ENCODE results near the gene COL28A1.

Gene COL28A1

DNA sequence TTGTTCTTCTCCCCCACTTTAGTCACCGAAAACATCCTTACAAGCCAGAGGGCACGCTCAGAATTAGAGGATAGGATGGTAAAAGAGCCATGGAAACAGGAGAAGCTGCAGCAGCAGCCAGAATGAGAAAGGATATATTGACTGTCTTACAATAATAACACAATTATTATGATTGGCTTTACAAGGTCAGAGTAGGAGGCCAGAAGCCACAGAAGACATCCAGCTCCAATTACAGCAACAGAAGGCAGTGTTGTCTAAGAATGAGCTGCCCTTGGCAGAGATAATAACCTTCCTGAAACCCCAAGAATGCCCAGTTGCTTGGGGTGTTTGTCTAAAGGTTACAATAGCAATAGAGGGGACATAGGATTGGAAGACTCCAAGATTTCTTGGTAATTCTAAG is 184.5 kb downstream of the COL28A1 start:
- Histone ChIP-seq H3K27me3 (ENCODE audit: control insufficient read depth, insufficient read depth, low read length) (no peaks in the 10 kb centered on the region), H3K4me2 (ENCODE audit: low read length) (peak overlapping the region; percentile 14), H3K9me3 (replicated peaks; ENCODE audit: low read length) (no peaks in the 10 kb centered on the region), H3K4me1 (ENCODE audit: control insufficient read depth, insufficient read depth, low read length) (peaks cover 14% of the 10 kb centered on the region), H3K36me3 (ENCODE audit: insufficient read depth, low read length) (no peaks in the 10 kb centered on the region), H3K9ac (ENCODE audit: low read depth, low read length) (no peak overlapping the region), H3K4me3 (ENCODE audit: low read length) (no peak overlapping the region)

DNA sequence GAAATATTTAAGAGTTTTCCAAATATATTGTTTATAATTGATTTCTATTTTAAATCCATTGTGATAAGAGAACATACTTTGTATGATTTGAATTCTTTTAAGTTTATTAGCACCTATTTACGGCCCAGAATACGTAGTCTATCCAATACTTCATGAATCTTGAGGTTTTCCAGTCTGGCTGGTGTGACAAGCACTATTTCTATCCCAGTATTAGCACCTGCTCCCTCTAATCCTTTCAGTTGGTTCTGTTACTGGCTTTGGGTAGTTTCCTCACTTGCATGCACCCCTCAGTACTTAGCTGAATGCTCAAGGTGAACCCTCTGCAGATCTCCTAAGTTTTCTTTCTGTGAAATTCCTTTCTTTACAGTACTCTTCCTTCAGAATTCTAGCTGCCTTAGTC is 186.5 kb downstream of the COL28A1 start:
- no peaks in the 10 kb centered on the region for H3K27me3 ChIP-seq (ENCODE audit: control insufficient read depth, insufficient read depth, low read length)
- peaks cover 14% of the 10 kb centered on the region for H3K4me1 ChIP-seq (ENCODE audit: control insufficient read depth, insufficient read depth, low read length)
- H3K9me3 ChIP-seq (replicated peaks; ENCODE audit: low read length) = no peaks in the 10 kb centered on the region
- no peak overlapping the region for H3K4me2 ChIP-seq (ENCODE audit: low read length)
- H3K4me3 ChIP-seq (ENCODE audit: low read length) = no peak overlapping the region
- no peak overlapping the region for H3K9ac ChIP-seq (ENCODE audit: low read depth, low read length)
- no peaks in the 10 kb centered on the region for H3K36me3 ChIP-seq (ENCODE audit: insufficient read depth, low read length)

DNA sequence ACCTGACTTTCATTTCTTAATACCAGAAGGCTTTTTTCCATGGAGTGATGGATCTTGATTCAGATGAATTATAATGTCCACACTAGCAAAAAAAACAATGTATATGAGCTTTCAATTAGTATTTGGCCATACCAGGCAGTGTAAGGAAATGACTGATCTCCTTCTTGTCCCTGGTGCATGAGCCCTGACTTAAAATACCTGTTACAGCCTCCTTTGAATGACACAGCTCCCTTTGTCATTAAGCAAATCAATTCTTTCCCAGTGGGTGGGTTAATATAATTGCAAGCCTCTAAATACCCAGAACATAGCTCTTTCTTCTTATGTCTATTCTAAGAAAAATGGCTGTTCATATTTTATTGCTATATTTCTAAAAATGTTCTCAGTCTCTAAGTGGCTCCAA is 188.6 kb downstream of the COL28A1 start:
- no peak overlapping the region for H3K4me3 ChIP-seq (ENCODE audit: low read length)
- no peak overlapping the region for H3K4me2 ChIP-seq (ENCODE audit: low read length)
- peaks cover 14% of the 10 kb centered on the region for H3K4me1 ChIP-seq (ENCODE audit: control insufficient read depth, insufficient read depth, low read length)
- no peak overlapping the region for H3K9ac ChIP-seq (ENCODE audit: low read depth, low read length)
- no peaks in the 10 kb centered on the region for H3K9me3 ChIP-seq (replicated peaks; ENCODE audit: low read length)
- H3K36me3 ChIP-seq (ENCODE audit: insufficient read depth, low read length) = no peaks in the 10 kb centered on the region
- no peaks in the 10 kb centered on the region for H3K27me3 ChIP-seq (ENCODE audit: control insufficient read depth, insufficient read depth, low read length)

DNA sequence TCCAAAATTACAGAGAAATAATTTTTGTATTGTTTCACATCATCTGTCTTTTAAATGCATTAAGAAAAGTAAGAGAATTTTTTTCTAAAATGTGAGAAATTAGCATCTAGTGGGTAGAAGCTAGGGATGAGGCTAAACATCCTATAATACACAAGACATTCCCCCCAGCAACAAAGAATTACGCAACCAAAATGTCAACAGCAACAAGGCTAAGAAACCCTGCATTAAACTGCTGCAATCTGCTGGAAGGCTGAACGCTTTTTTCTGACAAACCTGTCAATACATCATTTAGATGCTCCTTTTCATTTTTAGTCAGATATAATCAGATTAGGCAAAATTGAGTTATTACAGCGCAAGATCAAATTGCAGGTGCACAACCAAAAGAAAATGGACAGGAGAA is 191.1 kb downstream of the COL28A1 start:
- no peak overlapping the region for H3K4me3 ChIP-seq (ENCODE audit: low read length)
- H3K9ac ChIP-seq (ENCODE audit: low read depth, low read length) = no peak overlapping the region
- no peaks in the 10 kb centered on the region for H3K36me3 ChIP-seq (ENCODE audit: insufficient read depth, low read length)
- no peaks in the 10 kb centered on the region for H3K4me1 ChIP-seq (ENCODE audit: control insufficient read depth, insufficient read depth, low read length)
- no peaks in the 10 kb centered on the region for H3K9me3 ChIP-seq (replicated peaks; ENCODE audit: low read length)
- H3K27me3 ChIP-seq (ENCODE audit: control insufficient read depth, insufficient read depth, low read length) = no peaks in the 10 kb centered on the region
- no peak overlapping the region for H3K4me2 ChIP-seq (ENCODE audit: low read length)

DNA sequence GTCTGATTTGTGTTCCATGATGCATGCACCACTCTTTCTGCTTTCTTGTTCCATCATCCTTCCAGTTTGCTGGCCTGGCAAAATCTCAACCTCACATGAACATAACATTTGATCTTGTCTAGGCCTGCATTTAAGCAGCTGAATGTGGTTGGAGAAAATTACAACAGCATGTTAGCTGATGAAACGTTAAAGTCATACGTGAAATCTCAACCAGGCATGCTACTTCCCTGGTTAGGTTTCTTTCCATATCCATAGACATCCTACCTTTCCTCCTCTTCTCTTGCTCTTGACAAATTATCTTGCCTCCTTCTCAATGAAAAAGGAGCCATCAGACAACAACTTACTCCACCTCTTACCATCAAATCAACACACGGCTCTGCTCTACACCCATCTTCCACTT is 199.8 kb downstream of the COL28A1 start:
- no peaks in the 10 kb centered on the region for H3K9me3 ChIP-seq (replicated peaks; ENCODE audit: low read length)
- H3K9ac ChIP-seq (ENCODE audit: low read depth, low read length) = no peak overlapping the region
- no peak overlapping the region for H3K4me3 ChIP-seq (ENCODE audit: low read length)
- no peaks in the 10 kb centered on the region for H3K27me3 ChIP-seq (ENCODE audit: control insufficient read depth, insufficient read depth, low read length)
- H3K36me3 ChIP-seq (ENCODE audit: insufficient read depth, low read length) = no peaks in the 10 kb centered on the region
- no peak overlapping the region for H3K4me2 ChIP-seq (ENCODE audit: low read length)
- H3K4me1 ChIP-seq (ENCODE audit: control insufficient read depth, insufficient read depth, low read length) = no peaks in the 10 kb centered on the region

DNA sequence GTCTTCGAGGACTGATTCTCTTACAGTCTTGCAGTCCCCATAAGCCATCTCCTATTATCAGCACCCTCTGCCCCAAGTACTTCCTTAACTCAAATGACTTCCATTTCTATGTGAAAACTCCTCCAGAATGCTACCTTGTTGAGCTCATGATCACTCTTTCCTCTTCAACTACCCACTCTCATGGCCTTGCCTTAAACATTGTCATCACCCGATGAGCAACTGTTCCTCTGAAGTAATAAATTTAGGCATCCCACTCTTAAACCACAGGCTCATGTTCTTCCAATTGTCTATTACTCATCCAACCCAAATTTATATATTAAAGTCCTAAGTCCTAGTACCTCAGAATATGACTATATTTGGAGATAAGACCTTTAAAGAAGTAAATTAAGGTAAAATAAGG is 200.5 kb downstream of the COL28A1 start:
- no peak overlapping the region for H3K9ac ChIP-seq (ENCODE audit: low read depth, low read length)
- no peaks in the 10 kb centered on the region for H3K9me3 ChIP-seq (replicated peaks; ENCODE audit: low read length)
- H3K4me2 ChIP-seq (ENCODE audit: low read length) = no peak overlapping the region
- no peak overlapping the region for H3K4me3 ChIP-seq (ENCODE audit: low read length)
- H3K27me3 ChIP-seq (ENCODE audit: control insufficient read depth, insufficient read depth, low read length) = peaks cover 2% of the 10 kb centered on the region
- H3K4me1 ChIP-seq (ENCODE audit: control insufficient read depth, insufficient read depth, low read length) = no peaks in the 10 kb centered on the region
- no peaks in the 10 kb centered on the region for H3K36me3 ChIP-seq (ENCODE audit: insufficient read depth, low read length)

DNA sequence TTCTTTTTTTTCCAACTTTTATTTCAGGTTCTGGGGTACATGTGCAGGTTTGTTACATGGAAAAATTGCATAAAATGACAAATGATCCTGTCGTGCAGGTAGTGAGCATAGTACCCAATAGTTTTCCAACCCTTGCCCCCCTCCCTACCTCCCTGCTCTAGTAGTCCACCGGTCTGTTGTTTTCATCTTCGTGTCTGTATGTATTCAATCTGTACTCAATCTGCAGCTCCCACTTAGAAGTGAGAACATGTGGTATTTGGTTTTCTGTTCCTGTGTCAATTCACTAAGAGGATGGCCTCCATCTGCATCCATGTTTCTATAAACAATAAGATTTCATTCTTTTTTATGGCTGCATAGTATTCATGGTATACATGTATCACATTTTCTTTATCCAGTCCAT is 202.1 kb downstream of the COL28A1 start:
- H3K4me2 ChIP-seq (ENCODE audit: low read length) = no peak overlapping the region
- no peaks in the 10 kb centered on the region for H3K4me1 ChIP-seq (ENCODE audit: control insufficient read depth, insufficient read depth, low read length)
- no peak overlapping the region for H3K9ac ChIP-seq (ENCODE audit: low read depth, low read length)
- no peak overlapping the region for H3K4me3 ChIP-seq (ENCODE audit: low read length)
- no peaks in the 10 kb centered on the region for H3K9me3 ChIP-seq (replicated peaks; ENCODE audit: low read length)
- H3K27me3 ChIP-seq (ENCODE audit: control insufficient read depth, insufficient read depth, low read length) = peaks cover 11% of the 10 kb centered on the region
- H3K36me3 ChIP-seq (ENCODE audit: insufficient read depth, low read length) = no peaks in the 10 kb centered on the region

DNA sequence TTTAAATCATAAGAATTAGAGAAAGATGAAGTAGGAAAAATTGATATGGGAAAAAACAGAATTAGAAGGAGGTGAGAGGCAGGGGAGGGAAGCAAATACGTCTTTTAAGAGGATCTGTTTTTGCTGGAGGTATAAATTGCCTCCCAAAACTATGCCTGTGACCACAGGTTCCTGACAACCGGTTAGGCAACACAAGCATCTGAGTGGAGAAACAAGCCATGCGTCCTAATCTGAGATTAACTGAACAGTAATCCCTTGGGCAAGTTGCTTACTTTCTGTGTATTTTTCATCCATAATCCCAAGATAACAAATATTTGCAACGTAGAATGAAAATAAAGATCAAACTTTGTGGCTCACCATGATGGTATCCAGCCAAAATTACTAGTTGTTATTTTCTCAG is 204.2 kb downstream of the COL28A1 start:
- Histone ChIP-seq H3K4me1 (ENCODE audit: control insufficient read depth, insufficient read depth, low read length) (no peaks in the 10 kb centered on the region), H3K9ac (ENCODE audit: low read depth, low read length) (no peak overlapping the region), H3K4me2 (ENCODE audit: low read length) (no peak overlapping the region), H3K36me3 (ENCODE audit: insufficient read depth, low read length) (no peaks in the 10 kb centered on the region), H3K9me3 (replicated peaks; ENCODE audit: low read length) (no peaks in the 10 kb centered on the region), H3K4me3 (ENCODE audit: low read length) (no peak overlapping the region), H3K27me3 (ENCODE audit: control insufficient read depth, insufficient read depth, low read length) (peaks cover 11% of the 10 kb centered on the region)

DNA sequence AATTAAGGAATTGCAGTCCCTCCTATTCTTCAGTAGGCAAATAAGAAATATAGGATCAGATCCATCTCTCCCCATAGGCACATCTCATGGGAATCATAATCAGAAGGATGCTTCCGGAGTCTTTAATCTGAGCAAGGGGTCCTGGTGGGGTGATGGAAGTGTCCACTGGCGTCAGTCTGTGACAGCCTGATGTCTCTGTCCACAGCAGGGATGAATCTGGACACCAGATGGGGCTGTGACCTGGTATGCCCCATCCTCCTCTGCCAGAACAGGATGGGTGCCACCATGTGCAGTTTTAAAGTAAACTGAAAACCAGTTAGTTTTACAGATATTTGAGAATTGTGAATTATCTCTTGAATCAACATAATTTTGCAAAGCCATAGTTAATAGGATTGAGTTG is 204.7 kb downstream of the COL28A1 start:
- H3K4me3 ChIP-seq (ENCODE audit: low read length) = no peak overlapping the region
- H3K36me3 ChIP-seq (ENCODE audit: insufficient read depth, low read length) = no peaks in the 10 kb centered on the region
- H3K9me3 ChIP-seq (replicated peaks; ENCODE audit: low read length) = no peaks in the 10 kb centered on the region
- no peak overlapping the region for H3K9ac ChIP-seq (ENCODE audit: low read depth, low read length)
- H3K4me2 ChIP-seq (ENCODE audit: low read length) = no peak overlapping the region
- peaks cover 11% of the 10 kb centered on the region for H3K27me3 ChIP-seq (ENCODE audit: control insufficient read depth, insufficient read depth, low read length)
- H3K4me1 ChIP-seq (ENCODE audit: control insufficient read depth, insufficient read depth, low read length) = no peaks in the 10 kb centered on the region

DNA sequence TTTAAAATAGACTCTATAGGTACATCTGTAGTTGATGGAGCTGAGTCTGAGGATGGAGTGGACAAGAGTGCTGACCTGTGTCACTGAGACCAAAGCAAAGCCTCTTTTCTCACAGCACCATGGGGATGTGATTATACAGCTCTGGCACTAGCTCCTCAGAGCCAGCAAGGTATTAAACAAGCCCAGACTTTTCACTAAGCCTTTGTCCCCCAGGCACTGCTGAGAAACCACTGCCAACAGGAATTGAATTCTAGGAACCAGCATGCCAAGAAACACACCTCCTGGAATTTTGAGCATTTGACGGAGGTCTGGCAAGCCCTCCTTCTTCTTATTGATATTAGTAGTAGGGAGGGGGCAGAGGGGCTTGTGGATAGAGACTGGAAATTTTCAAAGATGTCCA is 206.3 kb downstream of the COL28A1 start:
- Histone ChIP-seq H3K9me3 (replicated peaks; ENCODE audit: low read length) (no peaks in the 10 kb centered on the region), H3K4me2 (ENCODE audit: low read length) (no peak overlapping the region), H3K36me3 (ENCODE audit: insufficient read depth, low read length) (no peaks in the 10 kb centered on the region), H3K4me1 (ENCODE audit: control insufficient read depth, insufficient read depth, low read length) (no peaks in the 10 kb centered on the region), H3K4me3 (ENCODE audit: low read length) (no peak overlapping the region), H3K9ac (ENCODE audit: low read depth, low read length) (no peak overlapping the region), H3K27me3 (ENCODE audit: control insufficient read depth, insufficient read depth, low read length) (peaks cover 11% of the 10 kb centered on the region)

DNA sequence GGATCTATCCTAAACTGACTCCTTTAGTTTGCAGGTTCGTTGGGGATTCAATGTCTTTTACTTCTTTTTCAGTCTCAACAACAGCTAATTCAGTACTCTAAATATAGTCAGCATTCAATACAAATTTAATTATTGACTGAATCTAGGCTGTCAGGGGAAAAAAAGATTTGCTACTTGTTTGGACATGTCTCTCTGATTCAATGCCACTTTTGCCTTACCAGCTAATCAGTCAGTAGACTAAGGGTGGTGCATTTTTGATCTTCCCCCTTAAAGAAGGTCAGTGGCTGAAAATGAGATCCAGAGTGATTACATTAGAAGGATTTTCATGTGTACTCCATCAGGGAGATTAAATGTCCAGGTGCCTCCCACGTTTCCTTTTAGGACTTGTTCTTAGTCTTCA is 208.2 kb downstream of the COL28A1 start:
- no peak overlapping the region for H3K4me2 ChIP-seq (ENCODE audit: low read length)
- H3K9me3 ChIP-seq (replicated peaks; ENCODE audit: low read length) = no peaks in the 10 kb centered on the region
- H3K36me3 ChIP-seq (ENCODE audit: insufficient read depth, low read length) = no peaks in the 10 kb centered on the region
- H3K27me3 ChIP-seq (ENCODE audit: control insufficient read depth, insufficient read depth, low read length) = peaks cover 11% of the 10 kb centered on the region
- no peak overlapping the region for H3K9ac ChIP-seq (ENCODE audit: low read depth, low read length)
- no peaks in the 10 kb centered on the region for H3K4me1 ChIP-seq (ENCODE audit: control insufficient read depth, insufficient read depth, low read length)
- no peak overlapping the region for H3K4me3 ChIP-seq (ENCODE audit: low read length)

DNA sequence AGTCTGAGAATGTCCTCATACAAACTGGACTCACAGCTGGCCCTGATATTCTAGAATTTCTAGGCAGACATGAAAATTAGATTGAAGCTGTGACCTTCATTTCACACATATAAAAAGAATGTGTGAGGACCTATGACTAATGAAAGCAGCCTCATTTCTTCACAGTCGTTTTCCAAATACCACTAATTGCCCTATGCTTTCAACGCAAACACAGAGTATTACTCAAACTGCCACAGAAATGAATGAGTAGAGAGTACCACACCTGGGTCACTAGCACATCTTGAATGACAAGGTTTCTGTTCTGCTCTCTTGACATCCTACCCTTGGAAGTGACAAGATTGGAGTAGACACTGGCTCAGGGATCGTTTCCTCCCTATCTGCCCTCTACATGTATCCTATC is 211.0 kb downstream of the COL28A1 start:
- Histone ChIP-seq H3K4me3 (ENCODE audit: low read length) (no peak overlapping the region), H3K9ac (ENCODE audit: low read depth, low read length) (no peak overlapping the region), H3K36me3 (ENCODE audit: insufficient read depth, low read length) (no peaks in the 10 kb centered on the region), H3K4me1 (ENCODE audit: control insufficient read depth, insufficient read depth, low read length) (peaks cover 11% of the 10 kb centered on the region), H3K9me3 (replicated peaks; ENCODE audit: low read length) (no peaks in the 10 kb centered on the region), H3K4me2 (ENCODE audit: low read length) (no peak overlapping the region), H3K27me3 (ENCODE audit: control insufficient read depth, insufficient read depth, low read length) (peaks cover 4% of the 10 kb centered on the region)
